GM12801 (cell line): ENCODE measurements around the gene CNOT10.

Experiments used
- CTCF ChIP-seq: IDR thresholded peaks from one replicate; pipeline ENCODE4 v1.5.1; 2011; ENCODE audit warnings: control low read depth; ENCODE audit not compliant: insufficient read length; ENCODE audit errors: extremely low read depth

The CNOT10 gene

DNA sequence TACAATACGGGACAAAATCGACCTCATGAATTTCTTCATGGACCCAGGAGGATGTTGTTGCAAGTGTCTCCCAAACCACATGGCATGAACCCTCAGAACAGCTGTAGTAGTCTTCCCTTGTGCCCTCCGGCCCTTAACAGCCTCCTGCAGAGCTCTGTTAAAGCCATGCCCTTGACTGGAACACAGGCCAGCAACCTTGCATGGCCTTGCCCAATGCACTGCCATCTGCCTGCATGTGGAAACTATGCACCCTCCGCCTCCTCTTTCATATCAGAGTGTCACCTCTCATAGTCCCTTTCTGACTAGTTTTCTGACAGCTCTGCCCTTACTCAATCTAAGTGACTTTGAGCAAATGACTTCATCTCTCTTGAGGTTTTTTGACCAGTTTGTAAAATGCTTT lies 93.4 kb downstream of the CNOT10 start:
- no peak for TF ChIP-seq CTCF

DNA sequence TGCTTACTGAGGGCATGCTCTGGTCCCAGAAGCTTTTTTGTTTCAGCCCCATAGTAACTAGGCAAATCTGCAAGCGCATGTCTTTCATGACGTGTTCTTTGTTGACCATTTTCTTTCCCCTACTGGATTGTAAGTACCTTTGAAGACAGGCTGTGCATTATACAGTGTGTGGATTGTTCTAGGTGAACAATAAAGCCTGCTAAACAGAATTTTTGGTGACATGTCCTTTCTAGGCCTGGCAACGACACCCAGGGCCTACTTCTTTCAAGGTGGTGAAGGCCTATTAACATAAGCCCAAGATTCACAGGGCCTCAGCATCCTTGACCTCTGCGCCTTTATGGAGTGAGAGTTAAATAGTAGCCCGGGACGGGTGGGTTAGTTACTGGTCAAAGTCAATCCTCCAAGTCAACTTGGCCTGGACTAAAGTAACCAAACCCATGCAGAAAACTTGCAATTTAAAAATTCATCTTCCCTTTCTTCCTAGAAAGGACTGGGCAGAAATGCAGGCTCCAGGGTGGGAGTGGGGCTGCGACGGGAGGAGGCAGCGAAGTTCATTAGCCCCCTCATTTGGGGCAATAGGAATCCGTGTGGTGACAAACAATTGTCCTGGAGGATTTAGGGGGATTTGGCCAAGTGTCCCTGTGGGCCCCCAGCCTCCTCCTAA lies 95.2 kb downstream of the CNOT10 start:
- no peak for TF ChIP-seq CTCF

GRCh38 chr3:32780735-32781210 lies 95.8 kb downstream of the CNOT10 start:
- TF ChIP-seq CTCF, result no peak

- TF ChIP-seq CTCF, result no peak
Measured at GRCh38 chr3:32781211-32781968, 96.4 kb downstream of the CNOT10 start.

DNA sequence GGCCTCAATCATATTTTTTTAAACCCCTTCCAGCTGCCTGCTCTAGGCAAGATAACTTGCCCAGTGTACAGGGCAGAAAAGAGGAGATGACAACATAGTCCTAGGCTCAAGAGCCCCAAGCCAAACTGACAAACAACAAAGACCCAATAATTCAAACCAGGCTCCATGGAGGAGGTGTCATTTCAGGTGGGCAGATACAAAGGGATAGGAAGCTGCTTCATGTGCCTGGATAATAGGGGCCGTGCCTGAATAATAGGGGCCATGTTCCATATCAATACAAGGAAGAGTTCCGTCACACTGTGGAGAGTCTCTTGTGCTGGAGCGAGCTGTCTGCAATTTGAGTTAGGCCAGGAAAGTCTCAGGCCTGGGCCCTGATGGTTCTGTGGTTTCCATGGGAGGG lies 97.4 kb downstream of the CNOT10 start:
- no peak for TF ChIP-seq CTCF

DNA sequence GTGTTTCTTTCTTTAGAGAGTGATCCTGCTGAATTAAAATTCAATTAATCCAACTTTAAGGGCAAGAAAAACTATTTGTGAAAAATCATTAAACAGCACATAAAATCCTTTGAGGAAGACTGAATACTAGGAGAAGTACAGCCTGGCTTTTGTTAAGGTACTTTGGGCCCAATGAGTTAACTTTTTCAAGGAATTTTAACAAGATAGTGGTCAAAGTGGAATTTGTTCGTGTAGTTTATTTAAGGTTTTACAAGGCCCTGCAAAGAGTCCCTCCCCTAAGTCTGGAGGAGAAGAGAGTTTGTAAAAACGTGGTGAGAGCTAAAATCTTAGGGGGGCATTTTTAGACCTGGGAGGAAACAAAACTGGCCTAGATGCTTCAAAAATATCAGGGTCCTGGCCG lies 106.8 kb downstream of the CNOT10 start:
- TF ChIP-seq CTCF, result no peak

GRCh38 chr3:32794487-32795308 lies 109.7 kb downstream of the CNOT10 start:
- TF ChIP-seq CTCF, result no peak
